ENCODE results near the gene NR5A1.

DNA sequence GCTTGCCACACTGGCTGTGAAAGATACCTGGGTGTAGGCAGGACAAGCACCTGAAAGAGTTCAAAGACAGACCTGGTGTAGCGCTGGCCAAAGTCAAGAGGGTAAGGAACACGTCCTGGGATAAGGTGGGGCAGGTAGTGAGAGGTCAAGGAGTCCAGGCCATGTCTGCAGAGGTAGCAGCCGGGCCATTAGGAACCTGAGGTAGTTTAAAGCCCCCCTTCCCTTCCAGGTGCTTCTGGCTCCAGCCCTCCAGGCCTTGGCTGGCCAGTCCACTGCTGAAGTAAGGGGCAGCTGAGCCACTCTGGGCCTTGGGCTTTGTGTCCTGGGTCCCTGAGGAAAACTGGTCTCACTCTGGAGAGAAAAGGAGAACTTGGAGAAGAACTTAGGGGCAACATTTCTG is 13.9 kb upstream of the NR5A1 start:
- TF ChIP-seq, protein P1, sequence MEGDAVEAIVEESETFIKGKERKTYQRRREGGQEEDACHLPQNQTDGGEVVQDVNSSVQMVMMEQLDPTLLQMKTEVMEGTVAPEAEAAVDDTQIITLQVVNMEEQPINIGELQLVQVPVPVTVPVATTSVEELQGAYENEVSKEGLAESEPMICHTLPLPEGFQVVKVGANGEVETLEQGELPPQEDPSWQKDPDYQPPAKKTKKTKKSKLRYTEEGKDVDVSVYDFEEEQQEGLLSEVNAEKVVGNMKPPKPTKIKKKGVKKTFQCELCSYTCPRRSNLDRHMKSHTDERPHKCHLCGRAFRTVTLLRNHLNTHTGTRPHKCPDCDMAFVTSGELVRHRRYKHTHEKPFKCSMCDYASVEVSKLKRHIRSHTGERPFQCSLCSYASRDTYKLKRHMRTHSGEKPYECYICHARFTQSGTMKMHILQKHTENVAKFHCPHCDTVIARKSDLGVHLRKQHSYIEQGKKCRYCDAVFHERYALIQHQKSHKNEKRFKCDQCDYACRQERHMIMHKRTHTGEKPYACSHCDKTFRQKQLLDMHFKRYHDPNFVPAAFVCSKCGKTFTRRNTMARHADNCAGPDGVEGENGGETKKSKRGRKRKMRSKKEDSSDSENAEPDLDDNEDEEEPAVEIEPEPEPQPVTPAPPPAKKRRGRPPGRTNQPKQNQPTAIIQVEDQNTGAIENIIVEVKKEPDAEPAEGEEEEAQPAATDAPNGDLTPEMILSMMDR (IDR thresholded peaks at IDR 0.05), result no peak
- TF ChIP-seq EZH2 (IDR thresholded peaks at IDR 0.05), result no peak
- TF ChIP-seq EZH2phosphoT487 (IDR thresholded peaks at IDR 0.05), result no peak
